AG09309 (cell line): ENCODE results near the gene KLF9.
"Not testable (repeated sequence)": the region's sequence is repeated elsewhere in the genome, so short reads cannot be mapped to it uniquely, and the experiment has no call there.

Source experiments
- DNase-seq: peaks from one replicate; pipeline ENCODE4 v3.0.0-alpha.2; 2010; ENCODE audit warnings: low read depth
- H3K4me3 ChIP-seq: 2 replicates; pipeline ENCODE4 v1.5.1; 2011; ENCODE audit warnings: mild to moderate bottlenecking, low read depth, low read length, moderate library complexity; ENCODE audit not compliant: control insufficient read depth
- TF ChIP-seq, protein P1 (sequence below): IDR thresholded peaks from 2 replicates; pipeline ENCODE4 v1.5.1; 2011; ENCODE audit warnings: mild to moderate bottlenecking, low read depth, low read length, inconsistent platforms; ENCODE audit not compliant: insufficient read depth, control insufficient read depth; ENCODE audit errors: missing control alignments

The KLF9 gene

GRCh38 chr9:70406434-70406862, 8.0 kb downstream of the KLF9 start:
- TF ChIP-seq, protein P1, sequence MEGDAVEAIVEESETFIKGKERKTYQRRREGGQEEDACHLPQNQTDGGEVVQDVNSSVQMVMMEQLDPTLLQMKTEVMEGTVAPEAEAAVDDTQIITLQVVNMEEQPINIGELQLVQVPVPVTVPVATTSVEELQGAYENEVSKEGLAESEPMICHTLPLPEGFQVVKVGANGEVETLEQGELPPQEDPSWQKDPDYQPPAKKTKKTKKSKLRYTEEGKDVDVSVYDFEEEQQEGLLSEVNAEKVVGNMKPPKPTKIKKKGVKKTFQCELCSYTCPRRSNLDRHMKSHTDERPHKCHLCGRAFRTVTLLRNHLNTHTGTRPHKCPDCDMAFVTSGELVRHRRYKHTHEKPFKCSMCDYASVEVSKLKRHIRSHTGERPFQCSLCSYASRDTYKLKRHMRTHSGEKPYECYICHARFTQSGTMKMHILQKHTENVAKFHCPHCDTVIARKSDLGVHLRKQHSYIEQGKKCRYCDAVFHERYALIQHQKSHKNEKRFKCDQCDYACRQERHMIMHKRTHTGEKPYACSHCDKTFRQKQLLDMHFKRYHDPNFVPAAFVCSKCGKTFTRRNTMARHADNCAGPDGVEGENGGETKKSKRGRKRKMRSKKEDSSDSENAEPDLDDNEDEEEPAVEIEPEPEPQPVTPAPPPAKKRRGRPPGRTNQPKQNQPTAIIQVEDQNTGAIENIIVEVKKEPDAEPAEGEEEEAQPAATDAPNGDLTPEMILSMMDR = no peak
- peak overlapping the region; percentile 14 for H3K4me3 ChIP-seq
- DNase-seq = no peak

- TF ChIP-seq, protein P1 = no peak
- no peak overlapping the region for H3K4me3 ChIP-seq
- no peak for DNase-seq
These were observed 8.5 kb downstream of the KLF9 start for GRCh38 chr9:70405808-70406433.

GRCh38 chr9:70404261-70404660, 10.2 kb downstream of the KLF9 start:
- DNase-seq = no peak
- TF ChIP-seq, protein P1 = no peak
- H3K4me3 ChIP-seq = no peak overlapping the region

DNA sequence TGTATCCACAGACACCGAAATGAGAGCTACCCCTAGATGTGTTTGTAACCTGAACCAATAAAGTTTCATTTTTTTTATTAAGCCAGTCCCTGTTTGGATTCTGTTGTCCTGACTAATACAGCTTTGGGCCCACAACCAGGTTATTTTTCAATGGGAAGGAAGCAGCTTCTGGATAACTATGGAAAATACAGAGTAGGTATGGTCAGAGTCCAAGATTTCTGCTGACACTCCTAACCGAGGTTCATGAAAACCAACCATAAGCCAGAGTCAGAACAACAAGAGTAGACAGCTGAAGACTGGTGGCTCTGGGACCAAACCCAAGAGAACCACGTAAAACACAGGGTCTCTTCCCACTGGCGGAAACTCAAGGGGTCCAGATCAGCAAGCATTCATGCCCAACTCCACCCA, 10.8 kb downstream of the KLF9 start:
- no peak overlapping the region for H3K4me3 ChIP-seq
- TF ChIP-seq, protein P1 = no peak
- no peak for DNase-seq

- DNase-seq = no peak
- no peak overlapping the region for H3K4me3 ChIP-seq
- TF ChIP-seq, protein P1 = no peak
These were observed 11.3 kb downstream of the KLF9 start for GRCh38 chr9:70403166-70403565.

DNA sequence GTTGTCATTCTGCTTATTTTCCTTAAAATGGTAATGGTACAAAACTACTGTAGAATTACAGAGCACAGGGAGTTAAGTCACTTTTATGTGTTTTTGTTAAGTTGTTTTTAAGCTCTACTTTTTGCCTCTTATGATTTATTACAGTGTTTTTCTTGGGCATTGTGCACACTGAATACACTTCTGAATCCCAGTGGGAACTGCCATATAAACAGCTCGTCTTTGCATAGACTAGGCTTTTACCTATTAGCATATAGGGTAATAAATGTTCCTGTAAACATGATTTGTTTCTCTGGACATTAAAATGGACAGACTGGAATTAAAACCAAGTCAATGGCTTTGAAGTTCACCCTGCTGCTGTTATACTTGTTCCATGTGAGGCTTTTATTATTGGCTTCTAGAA, 12.2 kb downstream of the KLF9 start:
- DNase-seq = no peak
- H3K4me3 ChIP-seq = no peak overlapping the region
- TF ChIP-seq, protein P1 = no peak

GRCh38 chr9:70401241-70401640, 13.2 kb downstream of the KLF9 start:
- H3K4me3 ChIP-seq, DNase-seq: not testable (repeated sequence)
